ENCODE results near the gene TMEM178B. TPM values are rescaled to one million over a fixed set of nuclear protein-coding genes. Genes with fewer than 3 reads are reported as not detected.

TMEM178B gene
- total and polyA plus RNA-seq, 2 of the 4 experiments (the other 2 are of a cell fraction) = under 0.01 to 0.05 TPM

- ATAC-seq (ENCODE audit: low read depth) (no peak), DNase-seq (no peak)
- Histone ChIP-seq H2AK9ac (replicated peaks; ENCODE audit: low read depth, low read length, poor library complexity) (no peak overlapping the region), H3K4ac (ENCODE audit: low read depth, low read length) (no peak overlapping the region), H3K18ac (ENCODE audit: low read depth, low read length) (no peak overlapping the region), H4K91ac (ENCODE audit: insufficient read depth, low read depth, low read length) (no peak overlapping the region), H4K8ac (ENCODE audit: low read depth in 2 of 2, low read length in 2 of 2) (no peak overlapping the region), H4K5ac (ENCODE audit: low read depth, low read length) (no peak overlapping the region), H2BK20ac (ENCODE audit: low read depth, low read length) (no peak overlapping the region), H3K27me3 (ENCODE audit: control insufficient read depth, insufficient read depth, low read length) (no peaks in the 10 kb centered on the region; the same call in 1 of the 2 replicates), H3K9ac (ENCODE audit: low read depth, low read length) (no peak overlapping the region), H3K4me2 (ENCODE audit: low read depth, low read length) (no peak overlapping the region), H3K14ac (replicated peaks; ENCODE audit: low read depth, low read length) (no peak overlapping the region), H3K27ac (ENCODE audit: insufficient read depth, low read length) (no peak overlapping the region), H3K56ac (ENCODE audit: extremely low read depth, insufficient read depth, low read length) (no peak overlapping the region), H2BK5ac (ENCODE audit: low read depth, low read length, poor library complexity, severe bottlenecking) (no peak overlapping the region), H3K23ac (ENCODE audit: low read depth, low read length) (no peak overlapping the region), H2BK15ac (ENCODE audit: low read depth, low read length) (no peak overlapping the region), H4K20me1 (ENCODE audit: insufficient read depth, low read length) (no peaks in the 10 kb centered on the region), H3K4me1 (ENCODE audit: control insufficient read depth, insufficient read depth, low read length) (no peaks in the 10 kb centered on the region), H2AK5ac (ENCODE audit: low read depth, low read length) (no peak overlapping the region), H2BK120ac (ENCODE audit: low read depth, low read length) (no peak overlapping the region), H2AFZ (replicated peaks; ENCODE audit: low read length, poor library complexity) (no peak overlapping the region), H3K36me3 (ENCODE audit: control insufficient read depth, insufficient read depth, low read length) (no peaks in the 10 kb centered on the region), H3K9me3 (ENCODE audit: control insufficient read depth, insufficient read depth, low read length) (peaks cover 7% of the 10 kb centered on the region; the same call in 1 of the 2 replicates), H3K4me3 (ENCODE audit: insufficient read depth, low read depth, low read length) (no peak overlapping the region), H3K79me1 (ENCODE audit: low read depth in 1 of 2, low read length in 2 of 2) (no peaks in the 10 kb centered on the region; a peak in 1 of 4 replicates), H3K9me1 (ENCODE audit: insufficient read depth, low read length) (no peaks in the 10 kb centered on the region)
- in situ Hi-C loops (cut with MboI; ENCODE audit: low sequenced_read_pairs) (no loop called here), intact Hi-C loops (cut with micrococcal nuclease) (no loop called here), dilution Hi-C loops (cut with HindIII; ENCODE audit: low sequenced_read_pairs, unreplicated experiment) (no loop called here)
- no TSS peak for BruUV-seq (replicated peaks)
- ChIA-PET CTCF (no interaction called here), POLR2A (ENCODE audit: unreplicated experiment) (no interaction called here)
- no peak for TF ChIP-seq USF2 (IDR thresholded peaks at IDR 0.05; ENCODE audit: low read depth, low read length)
- TF ChIP-seq CEBPB (IDR thresholded peaks at IDR 0.05; ENCODE audit: low read depth, low read length) = no peak
- TF ChIP-seq FOS (IDR thresholded peaks at IDR 0.05; ENCODE audit: low read depth, low read length) = no peak
- TF ChIP-seq MXI1 (IDR thresholded peaks at IDR 0.05; ENCODE audit: borderline replicate concordance, low read depth, low read length) = no peak
- TF ChIP-seq CTCF (conservative IDR thresholded peaks at IDR 0.05; ENCODE audit: low read depth, low read length) = no peak
- no peak for TF ChIP-seq BHLHE40 (IDR thresholded peaks at IDR 0.05; ENCODE audit: low read depth, low read length)
- no peak for TF ChIP-seq ELK1 (IDR thresholded peaks at IDR 0.05; ENCODE audit: borderline replicate concordance, low read depth, low read length)
- TF ChIP-seq SMC3 (IDR thresholded peaks at IDR 0.05; ENCODE audit: low read depth, low read length) = no peak
- TF ChIP-seq MAZ (IDR thresholded peaks at IDR 0.05; ENCODE audit: borderline replicate concordance, low read depth, low read length) = no peak
- no peak for TF ChIP-seq MAFK (IDR thresholded peaks at IDR 0.05; ENCODE audit: low read depth, low read length)
- no peak for TF ChIP-seq POLR2A (IDR thresholded peaks at IDR 0.05; ENCODE audit: low read depth, low read length)
- no peak for TF ChIP-seq RAD21 (IDR thresholded peaks at IDR 0.05; ENCODE audit: low read length)
- no peak for TF ChIP-seq CHD1 (IDR thresholded peaks at IDR 0.05; ENCODE audit: low read depth, low read length)
- TF ChIP-seq NFE2L2 (IDR thresholded peaks at IDR 0.05; ENCODE audit: low read depth, low read length) = no peak
- WGBS, 2 experiments (ENCODE audit: extremely low coverage in 2 of 2, insufficient read length in 1 of 2) = 60% methylated on average over 3 of the region's 6 CpGs; no CpG with 5 or more reads in 1 of the 2 experiments
Measured at GRCh38 chr7:141166926-141167325, 93.1 kb downstream of the TMEM178B start.

Measured in IMR-90 (cell line).